GM23338 (cell line): Measurements from ENCODE around the gene PDIA2.

Experiments used
- CREB1 ChIP-seq: fragments of 250-450 bp; sonication (Bioruptor Pico); IDR thresholded peaks from 2 replicates; pipeline ENCODE4 v1.5.0; 2020; ENCODE audit warnings: low read depth, mild to moderate bottlenecking, moderate library complexity
- CTCF ChIP-seq, 2 experiments: fragments of 200-600 bp in 1 of 2; sonication (generic) in 1 of 2; conservative IDR thresholded peaks; 2 replicates each; pipeline versions ENCODE4 v1.5.1 to v1.6.1; 2016 to 2017; ENCODE audit warnings: antibody characterized with exemption in 2 of 2, low read depth in 2 of 2, mild to moderate bottlenecking in 2 of 2, moderate library complexity in 1 of 2
- EZH2 ChIP-seq: fragments of 200-600 bp; sonication (generic); IDR thresholded peaks from one replicate; pipeline ENCODE4 v1.8.0; 2017; ENCODE audit warnings: antibody characterized with exemption, mild to moderate bottlenecking, low read depth; ENCODE audit not compliant: unreplicated experiment
- EZH2phosphoT487 ChIP-seq: fragments of 200-600 bp; sonication (generic); IDR thresholded peaks from one replicate; pipeline ENCODE4 v1.8.1; 2018; ENCODE audit warnings: antibody characterized with exemption; ENCODE audit not compliant: unreplicated experiment
- POLR2AphosphoS5 ChIP-seq: IDR thresholded peaks from 2 replicates; pipeline ENCODE4 v1.6.1; 2016; ENCODE audit warnings: antibody characterized with exemption, low read depth
- REST ChIP-seq: IDR thresholded peaks from one replicate; pipeline ENCODE4 v1.6.1; 2018; ENCODE audit warnings: antibody characterized with exemption; ENCODE audit not compliant: unreplicated experiment
- ZNF331 ChIP-seq: fragments of 250-450 bp; sonication (Bioruptor Pico); IDR thresholded peaks from 2 replicates; pipeline ENCODE4 v1.5.0; 2020; ENCODE audit warnings: low read depth, mild to moderate bottlenecking, moderate library complexity

GRCh38 chr16:311725-312124, 28.8 kb downstream of the PDIA2 start:
- TF ChIP-seq ZNF331 (CRISPR knock-in tag) (no peak), CTCF (conservative IDR thresholded peaks at IDR 0.05; ENCODE audit: low read depth in 2 of 2) (no peak), CREB1 (CRISPR knock-in tag) (no peak), EZH2 (no peak), POLR2AphosphoS5 (no peak), REST (no peak), EZH2phosphoT487 (no peak)
